COLO668 (cell line): Measurements from ENCODE around the gene GJA10.

Source experiments
- DNase-seq: peaks from one replicate; lab custom pipeline; 2025; ENCODE audit not compliant: unreplicated experiment; lab: John Stamatoyannopoulos, UW

Gene GJA10

GRCh38 chr6:89942601-89943000, 48.3 kb downstream of the GJA10 start:
- no peak for DNase-seq

DNA sequence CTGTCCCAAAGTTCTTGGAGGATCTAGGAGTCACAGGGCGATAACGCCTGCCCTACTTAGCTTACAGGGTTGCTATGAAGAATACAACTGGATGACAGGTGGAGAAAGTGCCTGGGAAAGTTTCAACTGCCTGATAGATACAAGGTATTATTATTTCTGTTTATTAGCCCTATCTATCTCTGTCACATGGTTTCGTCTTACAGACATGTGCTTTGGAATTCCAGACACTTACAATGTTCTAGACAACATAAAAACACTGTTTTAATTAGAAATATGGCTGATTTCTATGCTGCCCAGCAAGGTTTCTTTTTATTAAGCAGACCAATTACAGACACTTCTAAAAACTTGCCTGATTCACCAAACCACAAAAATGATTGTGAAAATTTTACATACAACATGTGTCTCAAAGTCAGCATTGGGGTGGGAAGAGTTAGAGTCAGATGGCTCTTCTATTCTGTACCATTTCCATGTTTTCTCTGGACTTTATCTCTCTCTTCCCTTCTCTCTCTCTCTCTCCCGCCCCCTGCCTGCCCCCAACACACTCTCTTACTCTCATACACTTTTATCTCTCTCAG, 50.0 kb downstream of the GJA10 start:
- no peak for DNase-seq

- no peak for DNase-seq
These were observed 50.6 kb downstream of the GJA10 start for GRCh38 chr6:89944826-89945407.
